ENCODE measurements around the gene PDE9A. TPM values are rescaled to one million over a fixed set of nuclear protein-coding genes. Genes with fewer than 3 reads are reported as not detected.

Gene PDE9A
- total RNA-seq, 1 donor from 2014 or later, result 58.7 TPM

DNA sequence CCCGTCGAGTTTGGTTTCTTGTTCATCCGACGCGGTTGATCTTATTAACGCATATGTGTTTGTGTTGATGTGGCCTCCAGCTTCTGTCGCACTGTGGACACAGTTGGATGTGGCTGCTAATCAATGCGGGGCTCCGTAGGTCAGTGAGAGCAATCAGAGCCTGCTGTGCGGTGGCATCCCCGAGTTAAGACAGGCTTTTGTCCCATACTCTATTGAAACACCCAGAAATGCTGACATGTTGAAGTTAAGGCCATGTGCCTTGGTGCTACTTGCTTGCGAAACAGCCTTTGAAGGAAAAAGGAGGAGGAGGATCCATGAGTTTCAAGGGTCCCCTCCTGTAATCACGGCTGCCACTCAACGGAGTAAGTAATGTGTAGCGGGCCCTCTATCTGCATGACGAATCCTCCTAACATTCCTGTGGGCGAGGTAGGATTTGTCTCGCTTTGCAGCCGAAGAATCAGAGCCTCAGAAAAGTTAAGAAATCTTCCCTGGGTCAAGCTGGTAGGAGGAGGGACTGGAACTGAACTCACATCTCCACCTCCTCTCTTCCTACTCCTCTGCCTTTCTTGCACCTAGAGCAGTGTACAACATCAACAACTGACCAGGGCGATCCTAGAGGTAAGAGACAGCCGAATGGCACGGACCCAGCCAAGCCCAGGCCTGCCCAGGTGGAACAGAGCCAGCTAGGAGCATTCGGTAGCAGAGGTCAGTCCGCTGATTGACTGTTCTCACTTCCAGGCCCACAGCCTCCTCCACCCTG lies 19.5 kb downstream of the PDE9A start:
- peak overlapping the region; percentile 70 for H3K4me3 Mint-ChIP-seq (ENCODE audit: unreplicated experiment)

DNA sequence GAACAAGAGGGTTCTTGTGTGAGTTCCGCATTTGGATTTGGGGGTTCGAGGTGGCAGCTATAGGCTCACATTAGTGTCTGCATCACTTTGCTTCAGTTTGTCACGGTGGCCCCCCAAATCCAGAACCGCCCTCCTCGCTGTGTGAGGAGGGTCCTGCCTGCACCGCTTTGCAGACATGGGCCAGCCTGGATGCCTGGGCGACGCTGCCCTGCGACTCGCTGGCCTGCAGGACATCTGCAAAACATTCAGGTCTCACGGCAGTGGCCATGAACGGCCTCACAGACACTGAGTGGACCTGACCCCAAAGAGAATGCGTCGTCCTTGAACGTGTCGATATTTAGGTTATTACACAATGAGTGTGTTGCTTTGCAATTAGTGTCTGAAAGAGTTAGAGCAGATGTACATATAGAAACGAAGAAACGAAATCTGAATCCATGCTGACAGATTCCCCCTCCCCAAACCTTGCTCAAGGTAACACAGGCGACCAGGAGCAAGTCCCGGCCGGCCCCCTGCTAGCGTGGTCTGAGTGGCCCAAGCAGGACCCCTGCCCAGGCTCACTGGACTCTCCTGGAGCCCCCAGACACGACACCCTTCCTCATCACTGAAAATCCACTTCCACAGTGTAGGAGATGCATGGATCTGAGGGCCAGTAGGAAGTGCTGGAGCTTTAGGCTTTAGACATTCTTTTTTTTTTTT lies 20.4 kb downstream of the PDE9A start:
- no peak for DNase-seq

More for the DNA sequence above, 19.5 kb downstream of the PDE9A start:
- peaks cover 12% of the 10 kb centered on the region for H3K9me3 Mint-ChIP-seq (ENCODE audit: unreplicated experiment)
- H3K4me1 Mint-ChIP-seq (ENCODE audit: low read depth, unreplicated experiment), result peaks cover 56% of the 10 kb centered on the region
- H3K27ac Mint-ChIP-seq (ENCODE audit: unreplicated experiment), result peak overlapping the region; percentile 69
- TF ChIP-seq, protein P1, sequence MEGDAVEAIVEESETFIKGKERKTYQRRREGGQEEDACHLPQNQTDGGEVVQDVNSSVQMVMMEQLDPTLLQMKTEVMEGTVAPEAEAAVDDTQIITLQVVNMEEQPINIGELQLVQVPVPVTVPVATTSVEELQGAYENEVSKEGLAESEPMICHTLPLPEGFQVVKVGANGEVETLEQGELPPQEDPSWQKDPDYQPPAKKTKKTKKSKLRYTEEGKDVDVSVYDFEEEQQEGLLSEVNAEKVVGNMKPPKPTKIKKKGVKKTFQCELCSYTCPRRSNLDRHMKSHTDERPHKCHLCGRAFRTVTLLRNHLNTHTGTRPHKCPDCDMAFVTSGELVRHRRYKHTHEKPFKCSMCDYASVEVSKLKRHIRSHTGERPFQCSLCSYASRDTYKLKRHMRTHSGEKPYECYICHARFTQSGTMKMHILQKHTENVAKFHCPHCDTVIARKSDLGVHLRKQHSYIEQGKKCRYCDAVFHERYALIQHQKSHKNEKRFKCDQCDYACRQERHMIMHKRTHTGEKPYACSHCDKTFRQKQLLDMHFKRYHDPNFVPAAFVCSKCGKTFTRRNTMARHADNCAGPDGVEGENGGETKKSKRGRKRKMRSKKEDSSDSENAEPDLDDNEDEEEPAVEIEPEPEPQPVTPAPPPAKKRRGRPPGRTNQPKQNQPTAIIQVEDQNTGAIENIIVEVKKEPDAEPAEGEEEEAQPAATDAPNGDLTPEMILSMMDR (IDR thresholded peaks at IDR 0.05; ENCODE audit: partially characterized antibody, unreplicated experiment), result no peak
- H3K27me3 Mint-ChIP-seq (ENCODE audit: unreplicated experiment), result peaks cover 2% of the 10 kb centered on the region
- no peaks in the 10 kb centered on the region for H3K36me3 Mint-ChIP-seq (ENCODE audit: unreplicated experiment)
- no peak for DNase-seq

DNA sequence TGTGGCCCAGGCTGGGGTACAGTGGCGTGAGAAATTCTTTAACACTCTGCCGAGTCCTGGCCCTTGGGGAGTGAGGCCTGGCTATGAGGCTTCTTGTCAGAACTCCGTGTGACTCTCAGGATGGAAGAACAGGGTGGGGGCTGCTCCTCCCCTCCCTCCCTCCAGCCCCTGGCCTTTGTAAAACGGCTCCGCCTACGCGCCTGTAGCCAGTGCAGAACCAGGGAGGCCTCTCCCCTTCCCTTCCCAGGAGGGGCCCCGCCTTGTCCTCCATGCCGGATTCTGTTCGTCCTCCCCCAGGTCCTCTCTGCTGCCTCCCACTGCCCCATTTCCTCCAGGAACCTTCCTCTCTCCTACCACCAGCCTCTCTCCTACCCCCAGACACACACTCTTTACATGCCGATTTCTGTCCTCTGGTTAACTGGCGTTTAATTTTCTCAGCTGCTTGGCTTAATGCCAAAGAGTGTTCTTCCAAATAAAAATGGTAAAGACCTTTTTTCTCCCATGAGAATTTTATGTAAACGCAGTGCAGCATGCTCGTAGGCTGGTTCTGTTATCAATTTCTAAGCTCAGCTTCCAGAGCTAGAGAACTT lies 21.0 kb downstream of the PDE9A start:
- peak overlapping the region; percentile 63 for H3K27ac Mint-ChIP-seq (ENCODE audit: unreplicated experiment)
- TF ChIP-seq, protein P1 (IDR thresholded peaks at IDR 0.05; ENCODE audit: partially characterized antibody, unreplicated experiment), result no peak
- peak; percentile 48 for DNase-seq
- H3K4me1 Mint-ChIP-seq (ENCODE audit: low read depth, unreplicated experiment), result peaks cover 51% of the 10 kb centered on the region
- peaks cover 2% of the 10 kb centered on the region for H3K27me3 Mint-ChIP-seq (ENCODE audit: unreplicated experiment)
- H3K9me3 Mint-ChIP-seq (ENCODE audit: unreplicated experiment), result peaks cover 7% of the 10 kb centered on the region
- H3K36me3 Mint-ChIP-seq (ENCODE audit: unreplicated experiment), result peaks cover 5% of the 10 kb centered on the region
- peak overlapping the region; percentile 66 for H3K4me3 Mint-ChIP-seq (ENCODE audit: unreplicated experiment)

More for the DNA sequence above, 20.4 kb downstream of the PDE9A start:
- H3K27ac Mint-ChIP-seq (ENCODE audit: unreplicated experiment), result peak overlapping the region; percentile 52
- H3K27me3 Mint-ChIP-seq (ENCODE audit: unreplicated experiment), result peaks cover 4% of the 10 kb centered on the region
- TF ChIP-seq, protein P1 (IDR thresholded peaks at IDR 0.05; ENCODE audit: partially characterized antibody, unreplicated experiment), result no peak
- H3K9me3 Mint-ChIP-seq (ENCODE audit: unreplicated experiment), result peaks cover 9% of the 10 kb centered on the region
- peaks cover 56% of the 10 kb centered on the region for H3K4me1 Mint-ChIP-seq (ENCODE audit: low read depth, unreplicated experiment)
- peak overlapping the region; percentile 46 for H3K4me3 Mint-ChIP-seq (ENCODE audit: unreplicated experiment)
- peaks cover 5% of the 10 kb centered on the region for H3K36me3 Mint-ChIP-seq (ENCODE audit: unreplicated experiment)

DNA sequence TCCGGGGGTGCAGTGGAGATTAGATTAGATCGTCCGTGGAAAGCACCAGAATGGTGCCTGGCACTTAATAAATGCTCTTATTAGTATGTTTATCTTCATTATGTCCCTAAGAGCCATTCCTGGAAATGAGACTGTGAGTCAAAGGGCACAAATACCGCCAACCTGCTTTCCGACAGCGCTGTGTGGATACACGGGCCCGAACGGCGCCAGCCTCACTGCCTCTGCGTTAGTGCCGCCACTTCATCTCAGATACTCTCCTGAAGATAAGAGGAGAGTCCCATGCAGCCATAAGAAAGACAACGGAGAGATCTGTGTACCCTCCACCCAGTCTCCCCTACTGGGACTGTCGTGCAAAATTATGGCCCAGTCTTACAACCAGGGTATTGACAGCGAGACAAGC lies 22.0 kb downstream of the PDE9A start:
- peaks cover 7% of the 10 kb centered on the region for H3K9me3 Mint-ChIP-seq (ENCODE audit: unreplicated experiment)
- DNase-seq, result no peak
- H3K4me1 Mint-ChIP-seq (ENCODE audit: low read depth, unreplicated experiment), result peaks cover 51% of the 10 kb centered on the region
- H3K4me3 Mint-ChIP-seq (ENCODE audit: unreplicated experiment), result peak overlapping the region; percentile 13
- peaks cover 2% of the 10 kb centered on the region for H3K27me3 Mint-ChIP-seq (ENCODE audit: unreplicated experiment)
- H3K27ac Mint-ChIP-seq (ENCODE audit: unreplicated experiment), result peak overlapping the region; percentile 36
- peaks cover 5% of the 10 kb centered on the region for H3K36me3 Mint-ChIP-seq (ENCODE audit: unreplicated experiment)
- TF ChIP-seq, protein P1 (IDR thresholded peaks at IDR 0.05; ENCODE audit: partially characterized antibody, unreplicated experiment), result no peak

All from glutamatergic neuron (in vitro differentiated cells).